Stromal cell of bone marrow (primary cell): Measurements from ENCODE around the gene MUTYH.
"Not testable (repeated sequence)": the region's sequence is repeated elsewhere in the genome, so short reads cannot be mapped to it uniquely, and the experiment has no call there.

Source experiments
- DNase-seq: peaks from one replicate; pipeline ENCODE4 v3.0.0-alpha.2; 2012; ENCODE audit warnings: low read depth

Gene MUTYH

DNA sequence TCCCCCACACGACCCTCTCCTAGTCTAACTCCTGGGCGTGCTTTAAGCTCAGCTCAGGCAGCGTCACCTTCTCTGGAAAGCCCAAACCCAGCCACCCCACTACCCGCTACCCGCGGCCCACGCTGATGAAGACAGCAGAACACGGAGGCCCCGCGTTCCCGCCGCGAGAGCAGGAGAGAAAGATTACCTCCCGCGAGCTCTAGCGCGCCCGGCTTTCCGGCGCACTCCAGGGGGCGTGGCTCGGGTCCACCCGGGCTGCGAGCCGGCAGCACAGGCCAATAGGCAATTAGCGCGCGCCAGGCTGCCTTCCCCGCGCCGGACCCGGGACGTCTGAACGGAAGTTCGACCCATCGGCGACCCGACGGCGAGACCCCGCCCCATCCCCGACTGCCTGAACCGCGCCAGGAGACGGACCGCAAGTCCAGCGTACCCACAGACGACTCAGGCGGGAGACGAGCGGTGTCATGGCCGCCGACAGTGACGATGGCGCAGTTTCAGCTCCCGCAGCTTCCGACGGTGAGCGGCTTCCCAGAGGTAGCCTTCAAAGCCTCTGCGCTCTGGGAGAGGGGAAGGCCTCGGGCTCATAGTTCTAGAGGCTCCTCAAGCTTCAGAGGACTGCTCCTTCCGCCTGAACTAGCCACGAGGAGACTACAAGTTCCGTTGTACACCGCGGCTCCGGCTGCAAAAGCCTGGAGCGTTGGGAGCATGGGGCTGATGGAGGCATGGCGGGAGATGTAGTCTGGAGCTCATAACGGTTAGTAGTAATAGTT is at the start of gene MUTYH, which contains the start of gene TOE1:
MUTYH (minus strand) TSS at position 652 of the 770 bp plus-strand sequence. CDS start 5,935 bp downstream, outside the sequence.
TOE1 (plus strand) TSS at position 382 of the 770 bp plus-strand sequence; CDS start at position 465, 83 bp downstream.
- peak; percentile 85 for DNase-seq

- DNase-seq, result no peak
Measured at GRCh38 chr1:45386219-45386618, 46.0 kb upstream of the MUTYH start.

- DNase-seq, result no peak
Measured at GRCh38 chr1:45385302-45385701, 45.1 kb upstream of the MUTYH start.

- not testable (repeated sequence) for DNase-seq
Measured at GRCh38 chr1:45384213-45384612, 44.0 kb upstream of the MUTYH start.

DNA sequence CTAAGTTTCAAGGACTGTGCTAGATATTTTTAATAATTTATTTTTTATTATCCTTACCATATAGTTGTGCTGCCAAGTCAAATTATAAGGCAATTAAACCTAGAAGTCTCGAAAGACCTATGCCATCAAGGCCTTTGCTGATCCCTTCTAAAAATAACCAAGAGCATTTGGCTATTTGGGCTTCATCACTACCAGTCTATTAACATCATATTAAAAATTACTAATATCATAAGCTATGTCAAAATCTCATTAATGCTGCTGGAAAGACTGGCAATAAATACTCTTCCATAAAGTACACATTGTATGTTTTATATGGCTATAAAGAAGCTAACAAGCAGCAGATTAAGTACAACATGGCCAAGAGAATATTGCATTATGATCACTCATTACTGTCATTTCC is 43.0 kb upstream of the MUTYH start:
- no peak for DNase-seq

DNA sequence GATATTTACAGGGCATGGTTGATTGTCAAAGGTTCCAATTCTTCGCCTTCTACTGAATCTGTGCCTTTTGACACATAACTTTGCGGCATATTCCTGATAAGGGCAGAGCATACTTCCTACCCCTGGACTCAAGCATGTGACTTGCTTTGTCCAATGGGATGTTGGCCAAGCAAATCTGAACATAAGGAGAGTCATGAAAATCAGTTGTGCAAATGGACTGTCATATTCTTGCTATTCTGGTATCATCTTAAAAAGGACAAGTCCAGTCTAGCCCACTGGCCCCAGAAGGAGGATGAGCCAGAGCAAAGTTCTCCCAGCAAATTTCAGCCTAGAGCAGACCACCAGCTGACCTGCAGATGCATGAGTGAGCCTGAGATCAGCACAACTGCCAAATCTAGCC is 41.0 kb upstream of the MUTYH start:
- DNase-seq, result no peak

DNA sequence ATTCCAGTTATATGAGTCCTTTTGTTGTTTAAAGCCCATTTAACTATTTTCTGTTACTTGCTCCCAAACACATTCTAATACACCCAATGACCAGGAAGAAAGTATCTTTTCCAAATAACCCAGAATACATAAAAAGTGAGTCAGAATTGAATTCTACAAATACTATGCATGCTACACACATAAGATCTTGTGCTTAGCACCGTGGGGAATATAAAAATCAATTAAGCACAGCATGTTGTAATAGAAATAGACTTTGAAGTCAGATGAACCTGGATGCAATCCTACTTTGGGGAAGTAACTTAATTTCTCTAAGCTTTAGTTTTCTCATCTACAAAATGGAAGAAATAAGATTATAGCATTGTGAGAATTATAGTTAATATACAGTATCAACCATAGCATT is 40.5 kb upstream of the MUTYH start:
- DNase-seq, result no peak

DNA sequence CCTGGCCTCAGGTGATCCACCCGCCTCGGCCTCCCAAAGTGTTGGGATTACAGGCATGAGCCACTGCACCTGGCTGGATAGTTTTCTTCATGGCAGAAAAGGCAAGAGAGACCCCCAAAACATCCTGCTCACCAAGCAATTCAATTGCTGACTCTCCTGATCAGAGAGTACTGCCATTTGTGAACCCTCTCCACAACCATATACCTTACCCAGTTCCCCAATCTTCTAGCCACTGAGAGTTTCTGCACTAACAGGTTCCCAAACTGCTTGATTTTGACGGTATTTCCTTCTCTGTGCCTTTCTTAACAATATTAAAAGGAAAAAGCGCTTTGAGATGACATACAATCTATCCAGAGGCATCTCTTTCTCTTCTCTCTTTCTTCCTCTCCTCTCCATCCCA is 39.9 kb upstream of the MUTYH start:
- DNase-seq, result no peak

- DNase-seq, result no peak
Measured at GRCh38 chr1:45379524-45379923, 39.3 kb upstream of the MUTYH start.

DNA sequence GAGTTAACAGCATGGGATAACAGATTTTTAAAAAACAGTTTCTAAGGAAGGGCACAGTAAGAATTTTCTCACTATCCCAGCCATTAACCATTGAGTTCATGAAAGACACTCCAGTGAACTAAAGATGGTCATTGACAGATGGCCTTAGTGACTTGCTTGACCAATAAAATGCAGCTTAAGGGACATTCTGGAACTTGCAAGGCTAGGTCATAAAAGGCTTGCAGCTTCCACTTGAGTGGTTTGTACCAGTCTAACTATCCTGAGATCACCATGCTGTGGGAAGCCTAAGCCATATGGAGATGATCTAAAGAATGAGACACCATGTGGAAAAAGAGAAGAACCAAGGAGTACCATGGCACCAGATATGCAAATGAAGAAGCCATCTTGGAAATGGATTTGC is 37.9 kb upstream of the MUTYH start:
- DNase-seq, result no peak

- DNase-seq, result no peak
Measured at GRCh38 chr1:45375104-45376090, 35.2 kb upstream of the MUTYH start.

GRCh38 chr1:45373573-45373972 is 33.3 kb upstream of the MUTYH start:
- DNase-seq, result no peak

- no peak for DNase-seq
Measured at GRCh38 chr1:45370575-45370974, 30.3 kb upstream of the MUTYH start.

GRCh38 chr1:45365051-45365450 is 24.8 kb upstream of the MUTYH start:
- no peak for DNase-seq

GRCh38 chr1:45364294-45364693 is 24.1 kb upstream of the MUTYH start:
- DNase-seq, result no peak

DNA sequence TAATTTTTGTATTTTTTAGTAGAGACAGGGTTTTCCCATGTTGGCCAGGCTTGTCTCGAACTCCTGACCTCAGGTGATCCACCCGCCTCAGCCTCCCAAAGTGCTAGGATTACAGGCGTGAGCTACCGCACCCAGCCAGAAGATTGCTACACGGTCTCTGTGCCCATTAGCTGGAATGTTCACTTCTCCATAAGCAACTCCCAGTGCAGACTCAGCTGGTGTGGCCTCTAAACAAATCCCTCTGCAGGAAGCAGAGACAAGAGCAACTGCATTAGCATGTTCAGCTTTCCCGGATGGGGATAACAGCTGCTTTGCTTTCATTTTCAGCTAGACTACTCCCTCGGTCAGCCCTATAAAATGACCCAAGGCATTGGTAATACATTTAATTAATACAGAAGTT is 20.7 kb upstream of the MUTYH start:
- peak; percentile 69 for DNase-seq

DNA sequence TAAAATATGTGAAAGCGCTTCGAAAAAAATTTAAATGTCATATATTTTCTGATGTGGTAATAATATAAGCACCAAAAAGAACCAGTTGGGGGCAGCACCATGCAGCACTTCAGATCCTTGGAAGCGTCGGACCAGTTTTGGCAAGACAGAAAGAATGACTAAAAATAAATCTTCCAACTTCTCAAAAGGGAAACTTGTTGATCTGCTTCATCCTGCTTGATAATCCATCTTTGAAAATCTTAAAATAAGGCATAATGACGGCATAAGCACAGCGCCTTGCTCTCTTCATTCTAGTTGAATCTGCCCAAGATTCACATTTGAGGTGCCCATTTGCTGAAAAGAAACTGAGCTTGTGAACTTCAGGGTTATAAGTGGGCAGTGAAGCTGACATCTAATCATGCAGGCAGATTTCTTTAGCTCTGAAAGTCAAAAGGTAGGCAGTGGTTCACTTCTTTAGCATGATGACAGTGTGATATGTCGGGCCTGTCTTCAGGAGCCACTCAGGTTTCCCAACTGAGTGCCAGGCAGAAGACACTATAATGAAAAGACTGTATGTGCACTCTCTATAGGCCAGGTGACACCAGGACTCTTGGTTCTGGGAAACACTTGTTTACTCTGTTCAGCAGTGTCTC is 19.8 kb upstream of the MUTYH start:
- DNase-seq, result peak; percentile 69

DNA sequence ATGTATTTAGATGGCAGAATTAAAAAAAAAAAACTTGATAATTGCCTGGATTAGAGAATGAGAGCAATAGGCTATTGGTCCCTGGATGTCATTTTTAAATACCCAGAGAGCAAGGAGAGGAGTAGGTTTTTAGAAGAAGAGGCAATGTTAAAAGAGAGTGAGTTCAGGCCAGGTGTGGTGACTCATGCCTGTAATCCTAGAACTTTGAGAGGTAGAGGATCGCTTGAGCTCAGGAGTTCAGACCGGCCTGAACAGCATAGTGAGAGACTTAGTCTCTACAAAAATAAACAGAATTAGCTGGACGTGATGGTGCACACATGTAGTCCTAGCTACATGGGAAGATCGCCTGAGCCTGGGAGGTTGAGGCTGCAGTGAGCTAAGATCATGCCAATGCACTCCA is 15.9 kb upstream of the MUTYH start:
- DNase-seq, result no peak

GRCh38 chr1:45355683-45356082 is 15.4 kb upstream of the MUTYH start:
- DNase-seq, result no peak

GRCh38 chr1:45354838-45355237 is 14.6 kb upstream of the MUTYH start:
- DNase-seq, result no peak

DNA sequence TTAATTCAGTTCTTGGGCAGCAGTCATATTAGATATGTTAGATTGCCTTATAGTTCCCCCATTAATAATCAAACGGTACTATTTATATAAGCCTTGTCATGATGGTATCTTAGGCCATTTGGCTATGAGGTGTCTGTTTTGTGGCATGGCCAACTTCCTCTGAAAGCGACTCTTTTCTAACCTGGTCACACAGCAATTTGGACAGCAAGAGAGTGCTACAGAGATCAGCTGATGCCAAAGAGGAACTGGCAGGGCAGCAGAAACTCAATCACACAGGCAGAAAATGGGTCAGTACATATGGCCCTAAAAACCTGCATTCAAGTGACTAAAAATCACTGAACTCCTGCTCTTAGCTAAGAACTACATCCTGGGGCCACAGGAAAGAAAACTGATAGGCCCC is 13.4 kb upstream of the MUTYH start:
- DNase-seq, result no peak

- DNase-seq, result no peak
Measured at GRCh38 chr1:45351508-45351907, 11.3 kb upstream of the MUTYH start.
